ENCODE results near the gene SENP5. TPM values are rescaled to one million over a fixed set of nuclear protein-coding genes. Genes with fewer than 3 reads are reported as not detected.

SENP5 gene
- total RNA-seq, 1 donor from 2014 or later: 41.2 TPM

GRCh38 chr3:196875258-196875657, 7.5 kb downstream of the SENP5 start:
- intact Hi-C loops (cut with micrococcal nuclease): no loop called here

- intact Hi-C loops (cut with micrococcal nuclease): no loop called here
These were observed 15.6 kb downstream of the SENP5 start for GRCh38 chr3:196883361-196883760.

GRCh38 chr3:196886144-196886543, 18.4 kb downstream of the SENP5 start:
- intact Hi-C loops (cut with micrococcal nuclease): no loop called here

- intact Hi-C loops (cut with micrococcal nuclease): no loop called here
These were observed 22.4 kb downstream of the SENP5 start for GRCh38 chr3:196889844-196890708.

GRCh38 chr3:196894557-196895295, 27.0 kb downstream of the SENP5 start:
- intact Hi-C loops (cut with micrococcal nuclease): no loop called here

GRCh38 chr3:196896229-196896628, 28.5 kb downstream of the SENP5 start:
- intact Hi-C loops (cut with micrococcal nuclease): no loop called here

- intact Hi-C loops (cut with micrococcal nuclease): no loop called here
These were observed 34.0 kb downstream of the SENP5 start for GRCh38 chr3:196901768-196902167.

GRCh38 chr3:196902296-196902695, 34.6 kb downstream of the SENP5 start:
- intact Hi-C loops (cut with micrococcal nuclease): no loop called here

GRCh38 chr3:196903740-196904139, 36.0 kb downstream of the SENP5 start:
- intact Hi-C loops (cut with micrococcal nuclease): no loop called here

GRCh38 chr3:196914866-196915265, 47.1 kb downstream of the SENP5 start:
- intact Hi-C loops (cut with micrococcal nuclease): no loop called here

GRCh38 chr3:196915375-196915774, 47.7 kb downstream of the SENP5 start:
- intact Hi-C loops (cut with micrococcal nuclease): no loop called here

GRCh38 chr3:196916221-196916620, 48.5 kb downstream of the SENP5 start:
- intact Hi-C loops (cut with micrococcal nuclease): no loop called here

- intact Hi-C loops (cut with micrococcal nuclease): no loop called here
These were observed 49.3 kb downstream of the SENP5 start for GRCh38 chr3:196916995-196917394.

GRCh38 chr3:196918968-196919367, 51.2 kb downstream of the SENP5 start:
- intact Hi-C loops (cut with micrococcal nuclease): no loop called here

GRCh38 chr3:196920733-196921132, 53.0 kb downstream of the SENP5 start:
- intact Hi-C loops (cut with micrococcal nuclease): no loop called here

- intact Hi-C loops (cut with micrococcal nuclease): no loop called here
These were observed 60.1 kb downstream of the SENP5 start for GRCh38 chr3:196927571-196928453.

- intact Hi-C loops (cut with micrococcal nuclease): no loop called here
These were observed 63.4 kb downstream of the SENP5 start for GRCh38 chr3:196931157-196931556.

GRCh38 chr3:196931828-196932587, 64.3 kb downstream of the SENP5 start:
- intact Hi-C loops (cut with micrococcal nuclease): no loop called here

GRCh38 chr3:196932600-196932999, 64.9 kb downstream of the SENP5 start:
- intact Hi-C loops (cut with micrococcal nuclease): no loop called here

- intact Hi-C loops (cut with micrococcal nuclease): no loop called here
These were observed 68.6 kb downstream of the SENP5 start for GRCh38 chr3:196936288-196936687.

GRCh38 chr3:196938124-196938523, 70.4 kb downstream of the SENP5 start:
- intact Hi-C loops (cut with micrococcal nuclease): no loop called here

All from T-helper 1 cell treated with Interleukin-12 subunit alpha and Interleukin-12 subunit beta and Interleukin-4 antibody, amounts not matched to agents 30 ng/mL and 1 ng/mL, for 36 hours (primary cell).